ENCODE results near the gene CDH13. TPM values are rescaled to one million over a fixed set of nuclear protein-coding genes. Genes with fewer than 3 reads are reported as not detected.

Gene CDH13
- total and polyA plus RNA-seq, 2 of the 8 experiments (the other 6 are each of a cell fraction or from before 2014, with no cell fraction given), result 2.3 to 2.4 TPM

DNA sequence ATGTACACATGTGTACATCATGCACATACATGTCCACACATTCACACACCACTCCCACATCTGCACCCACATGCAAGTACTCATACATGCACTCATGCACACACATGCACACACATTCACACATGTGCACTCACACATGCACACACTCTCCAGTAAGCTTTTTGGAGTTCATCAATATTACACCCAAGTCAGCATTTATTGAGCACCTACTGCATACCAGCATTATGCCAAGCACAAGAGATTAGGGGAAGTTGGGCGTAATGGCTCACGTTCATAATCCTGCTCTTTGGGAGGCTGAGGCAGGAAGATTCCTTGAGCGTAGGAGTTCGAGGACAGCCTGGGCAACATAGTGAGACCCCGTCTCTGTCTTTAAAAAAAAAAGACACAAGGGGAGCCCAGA, 1093.4 kb downstream of the CDH13 start (continued):
- TF ChIP-seq, protein P1, sequence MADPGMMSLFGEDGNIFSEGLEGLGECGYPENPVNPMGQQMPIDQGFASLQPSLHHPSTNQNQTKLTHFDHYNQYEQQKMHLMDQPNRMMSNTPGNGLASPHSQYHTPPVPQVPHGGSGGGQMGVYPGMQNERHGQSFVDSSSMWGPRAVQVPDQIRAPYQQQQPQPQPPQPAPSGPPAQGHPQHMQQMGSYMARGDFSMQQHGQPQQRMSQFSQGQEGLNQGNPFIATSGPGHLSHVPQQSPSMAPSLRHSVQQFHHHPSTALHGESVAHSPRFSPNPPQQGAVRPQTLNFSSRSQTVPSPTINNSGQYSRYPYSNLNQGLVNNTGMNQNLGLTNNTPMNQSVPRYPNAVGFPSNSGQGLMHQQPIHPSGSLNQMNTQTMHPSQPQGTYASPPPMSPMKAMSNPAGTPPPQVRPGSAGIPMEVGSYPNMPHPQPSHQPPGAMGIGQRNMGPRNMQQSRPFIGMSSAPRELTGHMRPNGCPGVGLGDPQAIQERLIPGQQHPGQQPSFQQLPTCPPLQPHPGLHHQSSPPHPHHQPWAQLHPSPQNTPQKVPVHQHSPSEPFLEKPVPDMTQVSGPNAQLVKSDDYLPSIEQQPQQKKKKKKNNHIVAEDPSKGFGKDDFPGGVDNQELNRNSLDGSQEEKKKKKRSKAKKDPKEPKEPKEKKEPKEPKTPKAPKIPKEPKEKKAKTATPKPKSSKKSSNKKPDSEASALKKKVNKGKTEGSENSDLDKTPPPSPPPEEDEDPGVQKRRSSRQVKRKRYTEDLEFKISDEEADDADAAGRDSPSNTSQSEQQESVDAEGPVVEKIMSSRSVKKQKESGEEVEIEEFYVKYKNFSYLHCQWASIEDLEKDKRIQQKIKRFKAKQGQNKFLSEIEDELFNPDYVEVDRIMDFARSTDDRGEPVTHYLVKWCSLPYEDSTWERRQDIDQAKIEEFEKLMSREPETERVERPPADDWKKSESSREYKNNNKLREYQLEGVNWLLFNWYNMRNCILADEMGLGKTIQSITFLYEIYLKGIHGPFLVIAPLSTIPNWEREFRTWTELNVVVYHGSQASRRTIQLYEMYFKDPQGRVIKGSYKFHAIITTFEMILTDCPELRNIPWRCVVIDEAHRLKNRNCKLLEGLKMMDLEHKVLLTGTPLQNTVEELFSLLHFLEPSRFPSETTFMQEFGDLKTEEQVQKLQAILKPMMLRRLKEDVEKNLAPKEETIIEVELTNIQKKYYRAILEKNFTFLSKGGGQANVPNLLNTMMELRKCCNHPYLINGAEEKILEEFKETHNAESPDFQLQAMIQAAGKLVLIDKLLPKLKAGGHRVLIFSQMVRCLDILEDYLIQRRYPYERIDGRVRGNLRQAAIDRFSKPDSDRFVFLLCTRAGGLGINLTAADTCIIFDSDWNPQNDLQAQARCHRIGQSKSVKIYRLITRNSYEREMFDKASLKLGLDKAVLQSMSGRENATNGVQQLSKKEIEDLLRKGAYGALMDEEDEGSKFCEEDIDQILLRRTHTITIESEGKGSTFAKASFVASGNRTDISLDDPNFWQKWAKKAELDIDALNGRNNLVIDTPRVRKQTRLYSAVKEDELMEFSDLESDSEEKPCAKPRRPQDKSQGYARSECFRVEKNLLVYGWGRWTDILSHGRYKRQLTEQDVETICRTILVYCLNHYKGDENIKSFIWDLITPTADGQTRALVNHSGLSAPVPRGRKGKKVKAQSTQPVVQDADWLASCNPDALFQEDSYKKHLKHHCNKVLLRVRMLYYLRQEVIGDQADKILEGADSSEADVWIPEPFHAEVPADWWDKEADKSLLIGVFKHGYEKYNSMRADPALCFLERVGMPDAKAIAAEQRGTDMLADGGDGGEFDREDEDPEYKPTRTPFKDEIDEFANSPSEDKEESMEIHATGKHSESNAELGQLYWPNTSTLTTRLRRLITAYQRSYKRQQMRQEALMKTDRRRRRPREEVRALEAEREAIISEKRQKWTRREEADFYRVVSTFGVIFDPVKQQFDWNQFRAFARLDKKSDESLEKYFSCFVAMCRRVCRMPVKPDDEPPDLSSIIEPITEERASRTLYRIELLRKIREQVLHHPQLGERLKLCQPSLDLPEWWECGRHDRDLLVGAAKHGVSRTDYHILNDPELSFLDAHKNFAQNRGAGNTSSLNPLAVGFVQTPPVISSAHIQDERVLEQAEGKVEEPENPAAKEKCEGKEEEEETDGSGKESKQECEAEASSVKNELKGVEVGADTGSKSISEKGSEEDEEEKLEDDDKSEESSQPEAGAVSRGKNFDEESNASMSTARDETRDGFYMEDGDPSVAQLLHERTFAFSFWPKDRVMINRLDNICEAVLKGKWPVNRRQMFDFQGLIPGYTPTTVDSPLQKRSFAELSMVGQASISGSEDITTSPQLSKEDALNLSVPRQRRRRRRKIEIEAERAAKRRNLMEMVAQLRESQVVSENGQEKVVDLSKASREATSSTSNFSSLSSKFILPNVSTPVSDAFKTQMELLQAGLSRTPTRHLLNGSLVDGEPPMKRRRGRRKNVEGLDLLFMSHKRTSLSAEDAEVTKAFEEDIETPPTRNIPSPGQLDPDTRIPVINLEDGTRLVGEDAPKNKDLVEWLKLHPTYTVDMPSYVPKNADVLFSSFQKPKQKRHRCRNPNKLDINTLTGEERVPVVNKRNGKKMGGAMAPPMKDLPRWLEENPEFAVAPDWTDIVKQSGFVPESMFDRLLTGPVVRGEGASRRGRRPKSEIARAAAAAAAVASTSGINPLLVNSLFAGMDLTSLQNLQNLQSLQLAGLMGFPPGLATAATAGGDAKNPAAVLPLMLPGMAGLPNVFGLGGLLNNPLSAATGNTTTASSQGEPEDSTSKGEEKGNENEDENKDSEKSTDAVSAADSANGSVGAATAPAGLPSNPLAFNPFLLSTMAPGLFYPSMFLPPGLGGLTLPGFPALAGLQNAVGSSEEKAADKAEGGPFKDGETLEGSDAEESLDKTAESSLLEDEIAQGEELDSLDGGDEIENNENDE (IDR thresholded peaks at IDR 0.05; ENCODE audit: insufficient replicate concordance, low read length), result no peak
- TF ChIP-seq TAF7 (optimal IDR thresholded peaks at IDR 0.05; ENCODE audit: borderline replicate concordance, low read depth, low read length), result no peak
